GM12891 (cell line): ENCODE measurements around the gene BPIFB1.

Experiments
- POLR2A ChIP-seq: IDR thresholded peaks from 2 replicates; pipeline ENCODE4 v1.6.1; 2011; ENCODE audit warnings: low read depth, low read length, control low read depth
- POLR2AphosphoS5 ChIP-seq: IDR thresholded peaks from 2 replicates; pipeline ENCODE4 v1.6.1; 2011; ENCODE audit warnings: low read depth, low read length, control low read depth

- TF ChIP-seq POLR2A: no peak
- no peak for TF ChIP-seq POLR2AphosphoS5
Measured at GRCh38 chr20:33348136-33348937, 65.3 kb downstream of the BPIFB1 start.
